ENCODE measurements around the gene DMD.

DMD gene

GRCh38 chrX:31543634-31544033 is 1667.7 kb downstream of the DMD start:
- no peak for DNase-seq (ENCODE audit: low spot score)
- no peak overlapping the region for H3K27ac ChIP-seq
- H3K4me3 ChIP-seq = no peak overlapping the region
- no peak for TF ChIP-seq CTCF (IDR thresholded peaks at IDR 0.05)

- no peak overlapping the region for H3K27ac ChIP-seq
- no peak overlapping the region for H3K4me3 ChIP-seq
- TF ChIP-seq CTCF (IDR thresholded peaks at IDR 0.05) = no peak
- DNase-seq (ENCODE audit: low spot score) = no peak
Observed at GRCh38 chrX:31542566-31542965, 1668.8 kb downstream of the DMD start.

- no peak for DNase-seq (ENCODE audit: low spot score)
- H3K27ac ChIP-seq = no peak overlapping the region
- H3K4me3 ChIP-seq = no peak overlapping the region
- no peak for TF ChIP-seq CTCF (IDR thresholded peaks at IDR 0.05)
Observed at GRCh38 chrX:31540313-31540712, 1671.0 kb downstream of the DMD start.

GRCh38 chrX:31527455-31528126 is 1683.8 kb downstream of the DMD start:
- Histone ChIP-seq H3K4me3 (no peak overlapping the region), H3K27ac (no peak overlapping the region)
- no peak for DNase-seq (ENCODE audit: low spot score)
- no peak for TF ChIP-seq CTCF (IDR thresholded peaks at IDR 0.05)

GRCh38 chrX:31523884-31524536 is 1687.3 kb downstream of the DMD start:
- no peak for TF ChIP-seq CTCF (IDR thresholded peaks at IDR 0.05)
- DNase-seq (ENCODE audit: low spot score) = no peak
- H3K4me3 ChIP-seq = no peak overlapping the region
- H3K27ac ChIP-seq = no peak overlapping the region

- H3K4me3 ChIP-seq = no peak overlapping the region
- no peak for DNase-seq (ENCODE audit: low spot score)
- no peak overlapping the region for H3K27ac ChIP-seq
- TF ChIP-seq CTCF (IDR thresholded peaks at IDR 0.05) = no peak
Observed at GRCh38 chrX:31522760-31523159, 1688.6 kb downstream of the DMD start.

GRCh38 chrX:31521941-31522340 is 1689.4 kb downstream of the DMD start:
- DNase-seq (ENCODE audit: low spot score) = no peak
- Histone ChIP-seq H3K4me3 (no peak overlapping the region), H3K27ac (no peak overlapping the region)
- no peak for TF ChIP-seq CTCF (IDR thresholded peaks at IDR 0.05)
